Endodermal cell (in vitro differentiated cells): ENCODE results near the gene VIPR1. TPM values are rescaled to one million over a fixed set of nuclear protein-coding genes. Genes with fewer than 3 reads are reported as not detected.

Experiments used
- DNase-seq: peaks from one replicate; pipeline ENCODE4 v3.0.0-alpha.2; 2017
- H3K27ac ChIP-seq: 2 replicates; pipeline ENCODE4 v1.5.1; 2013; ENCODE audit warnings: mild to moderate bottlenecking, low read depth, low read length, moderate library complexity
- H3K27me3 ChIP-seq: 2 replicates; pipeline ENCODE4 v1.6.1; 2013; ENCODE audit warnings: mild to moderate bottlenecking, low read length, moderate library complexity; ENCODE audit not compliant: insufficient read depth, control insufficient read depth, poor library complexity, severe bottlenecking
- H3K36me3 ChIP-seq: 2 replicates; pipeline ENCODE4 v1.7.0; 2013; ENCODE audit warnings: mild to moderate bottlenecking, low read length, moderate library complexity; ENCODE audit not compliant: control insufficient read depth, insufficient read depth
- H3K4me1 ChIP-seq: one replicate; pipeline ENCODE4 v1.7.0; 2013; ENCODE audit warnings: low read length; ENCODE audit not compliant: control insufficient read depth, insufficient read depth
- H3K4me3 ChIP-seq: 2 replicates; pipeline ENCODE4 v1.5.1; 2013; ENCODE audit warnings: mild to moderate bottlenecking, low read length, moderate library complexity
- H3K9ac ChIP-seq: 2 replicates; pipeline ENCODE4 v1.6.1; 2013; ENCODE audit warnings: mild to moderate bottlenecking, low read length, moderate library complexity; ENCODE audit not compliant: poor library complexity, severe bottlenecking; ENCODE audit errors: extremely low read depth
- H3K9me3 ChIP-seq: 2 replicates; pipeline ENCODE4 v1.6.1; 2013; ENCODE audit warnings: mild to moderate bottlenecking, low read length, moderate library complexity; ENCODE audit not compliant: control insufficient read depth
- H3K27ac Mint-ChIP-seq: 2 replicates; pipeline ENCODE4 v1.8.0; 2020; ENCODE audit warnings: mixed read lengths
- H3K27me3 Mint-ChIP-seq: 2 replicates; pipeline ENCODE4 v1.8.0; 2021; ENCODE audit warnings: mild to moderate bottlenecking, mixed read lengths; ENCODE audit not compliant: insufficient read depth
- H3K36me3 Mint-ChIP-seq: 2 replicates; pipeline ENCODE4 v1.8.0; 2020; ENCODE audit warnings: low read depth, mixed read lengths
- H3K4me1 Mint-ChIP-seq: 2 replicates; pipeline ENCODE4 v1.8.0; 2020; ENCODE audit warnings: mixed read lengths
- H3K4me3 Mint-ChIP-seq: 2 replicates; pipeline ENCODE4 v1.8.0; 2020; ENCODE audit warnings: mild to moderate bottlenecking, moderate library complexity, mixed read lengths
- H3K9me3 Mint-ChIP-seq: 2 replicates; pipeline ENCODE4 v1.8.0; 2020; ENCODE audit warnings: mild to moderate bottlenecking, mixed read lengths
- CTCF ChIP-seq: fragments of 200-600 bp; sonication (generic); conservative IDR thresholded peaks from 2 replicates; pipeline ENCODE4 v1.5.0; 2021; ENCODE audit warnings: antibody characterized with exemption, mild to moderate bottlenecking
- WGBS, 2 experiments: methylation state at CpG; one replicate each; pipeline versions ENCODE4 v1.1.5 to v1.1.7; 2013; ENCODE audit warnings: missing lambda C conversion rate in 2 of 2, mixed read lengths in 1 of 2; ENCODE audit not compliant: insufficient coverage in 1 of 2, insufficient read length in 1 of 2; 5-methylcytosine and 5-hydroxymethylcytosine counted together
- total RNA-seq, 2 donors: library from RNA; stranded (reverse); fragmentation: NEBNext Ultra II Directional in 1 of 2; extraction: Animal tissue kit (Norgen Biotek cat#: 25700) in 1 of 2; gene quantifications; 2 replicates in 1 of 2; 3 replicates in 1 of 2; pipeline ENCODE4 v1.2.1, GENCODE V29; 2021

VIPR1 gene
- total RNA-seq, 2 donors from 2014 or later: 12.9 to 14.7 TPM

DNA sequence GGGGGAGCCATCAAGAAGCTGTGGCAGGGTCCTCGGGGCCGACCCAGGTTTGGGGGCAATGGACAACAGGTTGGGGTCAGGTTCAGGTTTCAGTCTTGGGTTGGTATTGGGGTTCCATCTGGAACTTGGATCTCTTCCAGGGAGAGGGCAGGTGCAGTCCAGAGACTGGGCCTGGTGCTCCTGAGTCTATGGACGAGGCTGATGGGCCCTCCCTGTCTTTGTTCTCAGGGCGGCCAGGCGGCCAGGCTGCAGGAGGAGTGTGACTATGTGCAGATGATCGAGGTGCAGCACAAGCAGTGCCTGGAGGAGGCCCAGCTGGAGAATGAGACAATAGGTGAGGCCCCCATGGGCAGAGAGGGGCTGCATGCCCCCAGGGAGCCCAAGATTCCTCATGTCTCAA, 11.1 kb downstream of the VIPR1 start:
- H3K36me3 ChIP-seq: no peaks in the 10 kb centered on the region
- no peaks in the 10 kb centered on the region for H3K9me3 ChIP-seq
- no peaks in the 10 kb centered on the region for H3K9me3 Mint-ChIP-seq
- no peak for TF ChIP-seq CTCF
- H3K4me3 Mint-ChIP-seq: no peak overlapping the region
- no peak for DNase-seq
- H3K27ac Mint-ChIP-seq: peak overlapping the region; percentile 5
- no peaks in the 10 kb centered on the region for H3K27me3 ChIP-seq
- no peak overlapping the region for H3K27ac ChIP-seq
- no peaks in the 10 kb centered on the region for H3K27me3 Mint-ChIP-seq
- no peak overlapping the region for H3K9ac ChIP-seq
- no peaks in the 10 kb centered on the region for H3K36me3 Mint-ChIP-seq
- H3K4me1 ChIP-seq: no peaks in the 10 kb centered on the region
- peaks cover 8% of the 10 kb centered on the region for H3K4me1 Mint-ChIP-seq
- WGBS, 2 experiments: 92 to 95% methylated on average over 3 to 6 of the region's 6 CpGs
- H3K4me3 ChIP-seq: no peak overlapping the region

- H3K4me3 ChIP-seq: no peak overlapping the region
- no peaks in the 10 kb centered on the region for H3K36me3 ChIP-seq
- Mint-ChIP-seq H3K4me1 (peaks cover 4% of the 10 kb centered on the region), H3K27me3 (no peaks in the 10 kb centered on the region), H3K9me3 (no peaks in the 10 kb centered on the region), H3K27ac (no peak overlapping the region), H3K36me3 (no peaks in the 10 kb centered on the region), H3K4me3 (no peak overlapping the region)
- 92 to 94% methylated on average over 4 of the region's 4 CpGs for WGBS, 2 experiments
- no peak for TF ChIP-seq CTCF
- no peaks in the 10 kb centered on the region for H3K9me3 ChIP-seq
- H3K27me3 ChIP-seq: no peaks in the 10 kb centered on the region
- no peak overlapping the region for H3K27ac ChIP-seq
- no peak overlapping the region for H3K9ac ChIP-seq
- no peaks in the 10 kb centered on the region for H3K4me1 ChIP-seq
- DNase-seq: no peak
Observed at GRCh38 chr3:42514876-42515275, 12.4 kb downstream of the VIPR1 start.

DNA sequence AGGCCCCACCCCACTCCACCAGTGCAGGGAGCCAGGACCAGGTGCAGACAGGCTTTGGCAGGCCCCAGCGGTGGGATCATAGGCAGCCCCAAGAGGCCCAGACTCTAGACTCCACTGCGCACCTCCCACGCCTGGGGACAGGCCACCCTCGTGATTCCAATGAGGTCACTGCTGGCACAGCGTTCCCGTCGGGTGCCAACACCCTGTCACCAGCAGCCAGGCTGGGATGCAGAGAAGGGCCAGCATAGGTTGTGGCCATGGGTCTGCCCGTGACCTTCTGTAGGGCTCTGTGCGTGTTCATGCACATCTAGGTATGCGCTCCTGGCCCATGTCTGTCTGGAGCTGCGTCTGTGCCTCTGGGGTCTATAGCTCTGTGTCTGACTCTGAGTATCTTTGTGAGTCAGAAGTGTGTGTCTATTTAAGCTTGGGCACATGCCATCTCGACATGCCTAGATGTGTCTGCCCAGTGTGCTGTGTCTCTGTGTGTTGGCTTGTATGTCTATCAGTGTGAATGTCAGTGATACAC, 13.0 kb downstream of the VIPR1 start:
- Histone ChIP-seq H3K4me3 (no peak overlapping the region), H3K36me3 (no peaks in the 10 kb centered on the region), H3K27ac (no peak overlapping the region), H3K27me3 (no peaks in the 10 kb centered on the region), H3K9me3 (no peaks in the 10 kb centered on the region), H3K4me1 (no peaks in the 10 kb centered on the region), H3K9ac (no peak overlapping the region)
- no peak for TF ChIP-seq CTCF
- Mint-ChIP-seq H3K9me3 (no peaks in the 10 kb centered on the region), H3K27ac (no peak overlapping the region), H3K36me3 (no peaks in the 10 kb centered on the region), H3K27me3 (no peaks in the 10 kb centered on the region), H3K4me1 (peaks cover 4% of the 10 kb centered on the region), H3K4me3 (no peak overlapping the region)
- no peak for DNase-seq
- WGBS, 2 experiments: 94 to 96% methylated on average over 7 to 12 of the region's 12 CpGs
